ENCODE measurements around the gene CD68. TPM values are rescaled to one million over a fixed set of nuclear protein-coding genes. Genes with fewer than 3 reads are reported as not detected.
"Not testable (repeated sequence)": the region's sequence is repeated elsewhere in the genome, so short reads cannot be mapped to it uniquely, and the experiment has no call there.

Gene CD68
- total and polyA plus RNA-seq, 7 experiments from 2014 or later: 0.12 to 176 (median 7.6) TPM

DNA sequence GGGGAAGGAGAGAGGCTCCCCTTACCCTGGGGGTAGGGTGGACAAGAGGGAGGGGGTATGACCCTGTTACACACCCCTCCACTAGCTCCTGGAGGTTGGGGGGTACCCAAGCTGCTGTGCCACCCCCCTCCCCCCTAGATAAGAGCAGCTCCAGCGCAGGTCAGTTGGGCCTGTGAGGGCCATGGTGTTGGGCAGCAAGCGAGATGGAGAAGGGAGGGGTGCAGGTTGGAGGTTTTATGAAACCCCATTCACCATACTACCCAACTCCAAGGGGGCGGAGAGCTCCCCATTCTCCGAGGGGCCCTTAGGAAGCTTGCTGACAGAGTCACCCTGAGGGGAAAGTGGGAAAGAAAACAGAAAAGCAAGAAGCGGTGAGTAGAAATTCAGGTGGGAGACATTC lies 12.2 kb downstream of the CD68 start:
- intact Hi-C loops (cut with micrococcal nuclease): no loop called here
- H3K4me3 Mint-ChIP-seq: no peak overlapping the region
- Histone ChIP-seq H3K4me1 (ENCODE audit: control insufficient read depth in 2 of 2, insufficient read depth in 2 of 2, low read length in 2 of 2) (peaks cover 0 to 3% of the 10 kb centered on the region in 2 donors), H3K9me3 (ENCODE audit: control insufficient read depth in 2 of 3, low read length in 3 of 3) (no peaks in the 10 kb centered on the region), H3K4me3 (ENCODE audit: low read length) (no peak overlapping the region), H3K27ac (ENCODE audit: low read depth, low read length) (no peak overlapping the region), H3K36me3 (ENCODE audit: control insufficient read depth in 2 of 3, insufficient read depth in 3 of 3, low read length in 3 of 3) (peaks cover 24 to 85% (median 33%) of the 10 kb centered on the region in 3 experiments), H3K27me3 (ENCODE audit: control insufficient read depth in 2 of 2, insufficient read depth in 2 of 2, low read length in 2 of 2) (no peaks in the 10 kb centered on the region)
- no peak for DNase-seq
- CTCF ChIA-PET: interaction anchor here (0.6 kb wide), 1 partner anchor 15 kb away, joined by 3 read pairs; no protein-coding TSS in a partner anchor
- peaks cover 10 to 42% (median 24%) of the 10 kb centered on the region in 5 donors for H3K36me3 Mint-ChIP-seq
- ATAC-seq: no peak
- peak overlapping the region in 2 of 9 donors; percentile 36 to 51 for H3K27ac Mint-ChIP-seq
- no peaks in the 10 kb centered on the region for H3K27me3 Mint-ChIP-seq
- H3K9me3 Mint-ChIP-seq: no peaks in the 10 kb centered on the region
- POLR2A ChIA-PET: interaction anchor here (1.5 kb wide), 1 partner anchor 41 kb away, joined by 4 read pairs; no protein-coding TSS in a partner anchor
- peaks cover 0 to 3% (median 0%) of the 10 kb centered on the region in 7 donors for H3K4me1 Mint-ChIP-seq

DNA sequence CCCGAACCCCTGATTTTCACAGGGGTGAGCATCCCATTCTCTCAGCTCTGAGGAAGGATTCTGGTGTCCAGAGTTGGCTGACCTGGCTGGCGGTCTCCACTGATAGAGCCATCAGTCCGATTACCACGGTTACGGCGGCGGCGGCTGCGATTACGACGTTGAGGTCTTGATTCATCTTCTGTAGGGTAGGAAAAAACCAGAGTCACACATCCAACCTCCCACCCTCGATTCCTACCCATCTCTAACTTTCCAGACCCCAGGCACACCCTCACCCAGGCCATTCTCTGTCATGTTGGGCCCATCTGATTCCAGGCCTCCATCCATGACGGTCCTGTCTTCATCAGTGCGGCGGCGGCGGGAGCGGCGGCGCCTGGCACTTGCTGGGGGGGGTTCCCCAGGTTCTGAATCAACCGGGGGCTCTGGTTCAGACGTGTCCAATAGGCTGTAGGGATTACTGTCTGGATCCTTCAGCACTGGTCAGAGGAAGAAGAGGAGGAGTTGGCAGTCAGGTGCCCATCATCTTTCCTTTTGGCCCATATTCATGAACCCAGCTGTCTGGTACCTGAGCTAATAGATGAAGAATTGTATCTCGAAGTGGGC lies 13.1 kb downstream of the CD68 start:
- Mint-ChIP-seq H3K27ac (peak overlapping the region in 1 of 9 donors; percentile 36), H3K4me1 (peaks cover 0 to 3% (median 0%) of the 10 kb centered on the region in 7 donors), H3K36me3 (peaks cover 13 to 38% (median 28%) of the 10 kb centered on the region in 5 donors), H3K27me3 (no peaks in the 10 kb centered on the region), H3K4me3 (peak overlapping the region in 1 of 10 donors; percentile 20), H3K9me3 (no peaks in the 10 kb centered on the region)
- ATAC-seq (no peak), DNase-seq (no peak)
- no peak overlapping the region for H3K27ac ChIP-seq (ENCODE audit: low read depth, low read length)
- intact Hi-C loops (cut with micrococcal nuclease): no loop called here
- peaks cover 0 to 3% of the 10 kb centered on the region in 2 donors for H3K4me1 ChIP-seq (ENCODE audit: control insufficient read depth in 2 of 2, insufficient read depth in 2 of 2, low read length in 2 of 2)
- ChIA-PET POLR2A (no interaction called here), CTCF (interaction anchor here (0.6 kb wide), 1 partner anchor 57 kb away, joined by 3 read pairs; no protein-coding TSS in a partner anchor)
- H3K4me3 ChIP-seq (ENCODE audit: low read length): no peak overlapping the region
- H3K36me3 ChIP-seq (ENCODE audit: control insufficient read depth in 2 of 3, insufficient read depth in 3 of 3, low read length in 3 of 3): peaks cover 24 to 83% (median 37%) of the 10 kb centered on the region in 3 experiments
- H3K9me3 ChIP-seq (ENCODE audit: control insufficient read depth in 2 of 3, low read length in 3 of 3): no peaks in the 10 kb centered on the region
- no peaks in the 10 kb centered on the region for H3K27me3 ChIP-seq (ENCODE audit: control insufficient read depth in 2 of 2, insufficient read depth in 2 of 2, low read length in 2 of 2)

DNA sequence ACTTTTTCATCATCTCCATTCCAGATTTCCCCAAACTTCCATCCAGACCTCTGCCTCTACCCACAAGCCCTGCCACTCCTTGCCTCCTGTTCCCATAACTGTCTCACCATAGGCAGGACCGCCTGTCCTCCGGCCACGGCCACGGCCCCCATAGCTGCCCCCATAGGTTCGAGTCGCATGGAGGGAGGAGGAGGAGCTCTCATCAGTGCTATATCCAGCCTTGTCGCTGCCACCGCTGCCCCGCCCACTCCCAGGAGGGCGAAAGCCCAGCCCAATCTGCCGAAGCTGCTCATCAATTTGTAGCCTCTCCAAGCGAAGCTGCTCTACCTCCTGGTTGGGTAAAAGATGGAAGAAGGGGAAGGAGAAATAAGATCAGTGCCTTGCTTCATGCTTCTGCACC lies 13.9 kb downstream of the CD68 start:
- no peaks in the 10 kb centered on the region for H3K27me3 Mint-ChIP-seq
- no peak for ATAC-seq
- peaks cover 11 to 38% (median 28%) of the 10 kb centered on the region in 5 donors for H3K36me3 Mint-ChIP-seq
- POLR2A ChIA-PET: no interaction called here
- intact Hi-C loops (cut with micrococcal nuclease): no loop called here
- H3K27me3 ChIP-seq (ENCODE audit: control insufficient read depth in 2 of 2, insufficient read depth in 2 of 2, low read length in 2 of 2): no peaks in the 10 kb centered on the region
- no peak overlapping the region for H3K4me3 Mint-ChIP-seq
- H3K4me1 ChIP-seq (ENCODE audit: control insufficient read depth in 2 of 2, insufficient read depth in 2 of 2, low read length in 2 of 2): peaks cover 0 to 3% of the 10 kb centered on the region in 2 donors
- H3K9me3 ChIP-seq (ENCODE audit: control insufficient read depth in 2 of 3, low read length in 3 of 3): no peaks in the 10 kb centered on the region
- CTCF ChIA-PET: no interaction called here
- H3K9me3 Mint-ChIP-seq: no peaks in the 10 kb centered on the region
- H3K36me3 ChIP-seq (ENCODE audit: control insufficient read depth in 2 of 3, insufficient read depth in 3 of 3, low read length in 3 of 3): peaks cover 24 to 77% (median 33%) of the 10 kb centered on the region in 3 experiments
- no peak overlapping the region for H3K27ac ChIP-seq (ENCODE audit: low read depth, low read length)
- no peak for DNase-seq
- H3K4me3 ChIP-seq (ENCODE audit: low read length): no peak overlapping the region
- H3K4me1 Mint-ChIP-seq: peaks cover 0 to 3% (median 0%) of the 10 kb centered on the region in 7 donors
- peak overlapping the region in 2 of 9 donors; percentile 74 to 77 for H3K27ac Mint-ChIP-seq

DNA sequence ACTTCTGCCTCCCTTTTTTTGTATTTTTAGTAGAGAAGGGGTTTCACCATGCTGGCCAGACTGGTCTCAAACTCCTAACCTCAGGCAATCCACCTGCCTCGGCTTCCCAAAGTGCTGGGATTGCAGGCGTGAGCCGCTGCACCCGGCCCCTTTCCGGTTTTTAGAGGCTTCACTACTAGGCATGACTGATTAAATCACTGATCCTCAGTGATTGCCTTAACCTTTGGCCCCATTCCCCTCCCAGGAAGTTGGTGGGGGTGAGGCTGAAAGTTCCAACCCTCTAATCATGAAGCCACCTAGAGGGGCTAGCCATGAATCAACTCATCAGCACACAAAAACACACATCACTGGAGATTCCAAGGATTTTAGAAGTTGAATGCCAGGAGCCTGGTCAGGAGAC lies 18.1 kb downstream of the CD68 start:
- H3K4me3 ChIP-seq (ENCODE audit: low read length); POLR2A ChIA-PET; intact Hi-C loops (cut with micrococcal nuclease); H3K9me3 ChIP-seq (ENCODE audit: control insufficient read depth in 2 of 3, low read length in 3 of 3); H3K4me3 Mint-ChIP-seq; H3K4me1 Mint-ChIP-seq; H3K27me3 ChIP-seq (ENCODE audit: control insufficient read depth in 2 of 2, insufficient read depth in 2 of 2, low read length in 2 of 2); H3K27ac ChIP-seq (ENCODE audit: low read depth, low read length); DNase-seq; H3K27me3 Mint-ChIP-seq; H3K4me1 ChIP-seq (ENCODE audit: control insufficient read depth in 2 of 2, insufficient read depth in 2 of 2, low read length in 2 of 2); ATAC-seq; H3K9me3 Mint-ChIP-seq; H3K27ac Mint-ChIP-seq: not testable (repeated sequence)
- peaks cover 23 to 86% (median 24%) of the 10 kb centered on the region in 3 experiments for H3K36me3 ChIP-seq (ENCODE audit: control insufficient read depth in 2 of 3, insufficient read depth in 3 of 3, low read length in 3 of 3)
- CTCF ChIA-PET: interaction anchor here (0.5 kb wide), 1 partner anchor 84 kb away, joined by 3 read pairs; no protein-coding TSS in a partner anchor
- H3K36me3 Mint-ChIP-seq: peaks cover 14 to 43% (median 31%) of the 10 kb centered on the region in 5 donors

DNA sequence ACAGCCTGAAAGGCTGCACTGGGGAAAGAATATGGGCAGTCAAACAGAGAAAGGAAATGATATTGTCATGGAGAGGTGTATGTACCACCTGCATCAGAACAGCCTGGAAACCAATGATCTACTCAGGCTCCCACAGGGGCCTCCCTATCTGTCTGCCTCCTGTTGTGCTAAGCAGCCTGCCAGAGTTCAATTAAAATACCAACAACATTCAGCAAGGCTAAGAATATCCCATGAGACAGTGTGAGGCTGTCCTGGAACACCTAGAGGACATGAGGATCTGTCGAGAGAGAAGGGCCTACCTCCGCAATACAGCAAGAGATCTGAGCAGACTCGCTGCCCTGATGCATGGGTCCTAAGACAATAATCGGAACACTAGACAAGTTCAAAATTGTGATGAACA lies 26.8 kb downstream of the CD68 start:
- no peak overlapping the region for H3K4me3 ChIP-seq (ENCODE audit: low read length)
- intact Hi-C loops (cut with micrococcal nuclease): no loop called here
- Mint-ChIP-seq H3K36me3 (peaks cover 7 to 30% (median 16%) of the 10 kb centered on the region in 5 donors), H3K4me3 (no peak overlapping the region), H3K4me1 (peaks cover 10 to 34% (median 23%) of the 10 kb centered on the region in 7 donors), H3K9me3 (no peaks in the 10 kb centered on the region), H3K27ac (peak overlapping the region in 1 of 9 donors; percentile 4), H3K27me3 (no peaks in the 10 kb centered on the region)
- no peaks in the 10 kb centered on the region for H3K27me3 ChIP-seq (ENCODE audit: control insufficient read depth in 2 of 2, insufficient read depth in 2 of 2, low read length in 2 of 2)
- no peak overlapping the region for H3K27ac ChIP-seq (ENCODE audit: low read depth, low read length)
- H3K36me3 ChIP-seq (ENCODE audit: control insufficient read depth in 2 of 3, insufficient read depth in 3 of 3, low read length in 3 of 3): peaks cover 5 to 42% (median 9%) of the 10 kb centered on the region in 3 experiments
- H3K4me1 ChIP-seq (ENCODE audit: control insufficient read depth in 2 of 2, insufficient read depth in 2 of 2, low read length in 2 of 2): no peaks in the 10 kb centered on the region
- ChIA-PET CTCF (interaction anchor here (0.6 kb wide), 1 partner anchor 119 kb away, joined by 3 read pairs; no protein-coding TSS in a partner anchor), POLR2A (interaction anchor here (0.8 to 1.5 kb wide), 2 partner anchors 8 to 25 kb away, joined by 3 to 4 read pairs; no protein-coding TSS in a partner anchor)
- no peak for ATAC-seq
- DNase-seq: no peak
- no peaks in the 10 kb centered on the region for H3K9me3 ChIP-seq (ENCODE audit: control insufficient read depth in 2 of 3, low read length in 3 of 3)

DNA sequence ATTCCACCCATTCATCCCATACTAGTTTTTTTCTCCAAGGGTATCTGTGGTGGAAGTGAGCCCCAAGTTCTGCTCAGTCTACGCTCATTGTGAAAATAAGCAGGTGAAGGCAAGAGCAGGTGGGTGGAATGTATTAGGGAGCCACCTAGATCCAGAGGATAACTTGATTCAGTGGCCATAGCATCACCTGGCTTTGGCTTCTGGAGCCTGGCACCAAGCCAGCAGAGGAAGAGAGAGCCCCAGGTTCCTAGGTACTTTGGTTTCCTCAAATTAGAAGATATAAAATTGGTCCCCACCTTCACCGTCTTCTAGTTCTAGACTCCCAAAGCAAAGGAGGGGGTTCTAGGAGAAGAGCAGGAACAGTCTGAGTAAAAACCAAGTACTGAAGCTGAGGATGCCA lies 31.2 kb downstream of the CD68 start:
- no peak overlapping the region for H3K4me3 ChIP-seq (ENCODE audit: low read length)
- H3K36me3 ChIP-seq (ENCODE audit: control insufficient read depth in 2 of 3, insufficient read depth in 3 of 3, low read length in 3 of 3): peaks cover 0 to 7% (median 2%) of the 10 kb centered on the region in 3 experiments
- Mint-ChIP-seq H3K4me1 (peaks cover 32 to 60% (median 49%) of the 10 kb centered on the region in 7 donors), H3K27me3 (peaks cover 0 to 2% (median 0%) of the 10 kb centered on the region in 5 donors), H3K36me3 (peaks cover 0 to 12% (median 0%) of the 10 kb centered on the region in 5 donors), H3K9me3 (no peaks in the 10 kb centered on the region), H3K27ac (peak overlapping the region in 2 of 9 donors; percentile 33 to 39), H3K4me3 (peak overlapping the region in 2 of 10 donors; percentile 18 to 23)
- ATAC-seq: no peak
- ChIA-PET CTCF (no interaction called here), POLR2A (interaction anchor here (0.6 to 1.0 kb wide), 3 partner anchors 11 to 268 kb away, joined by 3 read pairs; no protein-coding TSS in a partner anchor)
- no peaks in the 10 kb centered on the region for H3K9me3 ChIP-seq (ENCODE audit: control insufficient read depth in 2 of 3, low read length in 3 of 3)
- no peak for DNase-seq
- H3K4me1 ChIP-seq (ENCODE audit: control insufficient read depth in 2 of 2, insufficient read depth in 2 of 2, low read length in 2 of 2): peaks cover 16 to 27% of the 10 kb centered on the region in 2 donors
- H3K27ac ChIP-seq (ENCODE audit: low read depth, low read length): no peak overlapping the region
- intact Hi-C loops (cut with micrococcal nuclease): loop anchor here (5.0 kb wide), 2 partner anchors 38 to 228 kb away; partner anchors contain the start of gene TNK1 (in 1 of the 2)
- H3K27me3 ChIP-seq (ENCODE audit: control insufficient read depth in 2 of 2, insufficient read depth in 2 of 2, low read length in 2 of 2): no peaks in the 10 kb centered on the region
